Esophagus squamous epithelium (tissue), 5 donors: ENCODE results near the gene TMPRSS5. TPM values are rescaled to one million over a fixed set of nuclear protein-coding genes. Genes with fewer than 3 reads are reported as not detected.
"Not testable (repeated sequence)": the region's sequence is repeated elsewhere in the genome, so short reads cannot be mapped to it uniquely, and the experiment has no call there.

ENCODE experiments used
- DNase-seq: peaks from one replicate; lab custom pipeline; 2025; lab: John Stamatoyannopoulos, UW
- H3K27ac ChIP-seq, 4 donors: fragments of 200-600 bp; sonication (generic); one replicate each; pipeline ENCODE4 v1.5.1; 2016 to 2019; ENCODE audit warnings: mild to moderate bottlenecking in 1 of 4
- H3K27me3 ChIP-seq, 4 donors: fragments of 200-600 bp; sonication (generic); 1 replicate in 3 of 4; 2 replicates in 1 of 4; pipeline versions ENCODE4 v1.5.1 to v1.6.0; 2017 to 2021; ENCODE audit warnings: antibody characterized with exemption in 1 of 4
- H3K36me3 ChIP-seq, 3 donors: fragments of 200-600 bp; sonication (generic); one replicate each; pipeline ENCODE4 v1.5.1; 2016 to 2019
- H3K4me1 ChIP-seq, 3 donors: fragments of 200-600 bp; sonication (generic); one replicate each; pipeline ENCODE4 v1.5.1; 2017 to 2019
- H3K4me3 ChIP-seq, 4 donors: fragments of 200-600 bp; sonication (generic); 1 replicate in 3 of 4; 2 replicates in 1 of 4; pipeline ENCODE4 v1.5.1; 2016 to 2019; ENCODE audit warnings: mild to moderate bottlenecking in 2 of 4, moderate library complexity in 1 of 4
- H3K9me3 ChIP-seq, 3 donors: fragments of 200-600 bp; sonication (generic); one replicate each; pipeline ENCODE4 v1.5.1; 2016 to 2019
- CTCF ChIP-seq, 6 experiments: fragments of 450-650 bp in 4 of 6; fragments of 200-600 bp in 2 of 6; sonication (generic) in 2 of 6; IDR thresholded peaks; one replicate each; pipeline ENCODE4 v1.5.1; 2016 to 2019; ENCODE audit warnings: antibody characterized with exemption in 6 of 6, mild to moderate bottlenecking in 4 of 6, moderate library complexity in 4 of 6
- POLR2A ChIP-seq, 4 donors: fragments of 450-650 bp; IDR thresholded peaks; one replicate each; pipeline ENCODE4 v1.6.1; 2017; ENCODE audit warnings: antibody characterized with exemption in 4 of 4, mild to moderate bottlenecking in 4 of 4, moderate library complexity in 3 of 4
- WGBS, 2 donors: methylation state at CpG; one replicate each; pipeline ENCODE4 v1.1.5; 2018; 5-methylcytosine and 5-hydroxymethylcytosine counted together
- intact Hi-C: fragments of 100-400 bp; cut with DNase I; formaldehyde crosslinking; loops from one replicate; pipeline ENCODE4 v1.15.0; 2022
- total RNA-seq, 4 donors: library from RNA; depleted of rRNA; stranded (reverse); fragments of >200 nt; gene quantifications; one replicate each; pipeline ENCODE4 v1.1.0, GENCODE V29; 2016
- donor health status: DM: yes; HTN: yes; CAD: no.

TMPRSS5 gene
- total RNA-seq, 4 donors from 2014 or later: 0.19 to 1.3 (median 0.35) TPM; not detected in 1

- WGBS, 2 donors: 85 to 93% methylated on average over 2 of the region's 2 CpGs
- H3K4me3 ChIP-seq: no peak overlapping the region
- no peak overlapping the region for H3K27ac ChIP-seq
- H3K27me3 ChIP-seq: no peaks in the 10 kb centered on the region
- intact Hi-C loops: no loop called here
- H3K9me3 ChIP-seq: no peaks in the 10 kb centered on the region
- no peak for TF ChIP-seq POLR2A (IDR thresholded peaks at IDR 0.05)
- TF ChIP-seq CTCF (IDR thresholded peaks at IDR 0.05): no peak
- no peaks in the 10 kb centered on the region for H3K4me1 ChIP-seq
- H3K36me3 ChIP-seq: peaks cover 0 to 17% (median 0%) of the 10 kb centered on the region in 3 donors
- no peak for DNase-seq
These were observed 9.9 kb upstream of the TMPRSS5 start for GRCh38 chr11:113715882-113716625.

- Histone ChIP-seq H3K4me3 (no peak overlapping the region), H3K36me3 (peaks cover 0 to 17% (median 0%) of the 10 kb centered on the region in 3 donors), H3K27ac (no peak overlapping the region), H3K27me3 (no peaks in the 10 kb centered on the region), H3K9me3 (no peaks in the 10 kb centered on the region), H3K4me1 (no peaks in the 10 kb centered on the region)
- WGBS, 2 donors: 90 to 100% methylated on average over 1 of the region's 1 CpG
- DNase-seq: no peak
- intact Hi-C loops: no loop called here
- TF ChIP-seq CTCF (IDR thresholded peaks at IDR 0.05): no peak
- no peak for TF ChIP-seq POLR2A (IDR thresholded peaks at IDR 0.05)
These were observed 9.2 kb upstream of the TMPRSS5 start for GRCh38 chr11:113715273-113715672.

GRCh38 chr11:113710989-113711388 is 4.9 kb upstream of the TMPRSS5 start:
- H3K9me3 ChIP-seq: peaks cover 0 to 3% (median 0%) of the 10 kb centered on the region in 3 donors
- no peak overlapping the region for H3K4me3 ChIP-seq
- no peak for TF ChIP-seq POLR2A (IDR thresholded peaks at IDR 0.05)
- TF ChIP-seq CTCF (IDR thresholded peaks at IDR 0.05): no peak
- no peak overlapping the region for H3K27ac ChIP-seq
- intact Hi-C loops: no loop called here
- no peaks in the 10 kb centered on the region for H3K27me3 ChIP-seq
- 92 to 94% methylated on average over 1 of the region's 1 CpG for WGBS, 2 donors
- no peak for DNase-seq
- H3K4me1 ChIP-seq: no peaks in the 10 kb centered on the region
- H3K36me3 ChIP-seq: peaks cover 0 to 14% (median 0%) of the 10 kb centered on the region in 3 donors

GRCh38 chr11:113703551-113703950 is 2.6 kb downstream of the TMPRSS5 start:
- DNase-seq: not testable (repeated sequence)

GRCh38 chr11:113701491-113701890 is 4.6 kb downstream of the TMPRSS5 start:
- H3K4me3 ChIP-seq: no peak overlapping the region
- no peak for DNase-seq
- TF ChIP-seq CTCF (IDR thresholded peaks at IDR 0.05) (no peak), POLR2A (IDR thresholded peaks at IDR 0.05) (no peak)
- H3K4me1 ChIP-seq: no peaks in the 10 kb centered on the region
- peaks cover 0 to 8% (median 0%) of the 10 kb centered on the region in 3 donors for H3K36me3 ChIP-seq
- no peak overlapping the region for H3K27ac ChIP-seq
- 100% methylated on average over 1 of the region's 1 CpG for WGBS, 2 donors
- intact Hi-C loops: no loop called here
- H3K9me3 ChIP-seq: no peaks in the 10 kb centered on the region
- H3K27me3 ChIP-seq: no peaks in the 10 kb centered on the region

More at GRCh38 chr11:113703551-113703950, 2.6 kb downstream of the TMPRSS5 start:
- H3K36me3 ChIP-seq, H3K9me3 ChIP-seq, intact Hi-C loops, H3K27ac ChIP-seq, H3K4me1 ChIP-seq, H3K4me3 ChIP-seq, H3K27me3 ChIP-seq: not testable (repeated sequence)
- WGBS, 2 donors: 36 to 100% methylated on average over 1 of the region's 1 CpG
